GM12873 (cell line): ENCODE results near the gene NT5C1A.

Source experiments
- CTCF ChIP-seq: IDR thresholded peaks from 2 replicates; pipeline ENCODE4 v1.5.1; 2012; ENCODE audit warnings: low read depth, mild to moderate bottlenecking, moderate library complexity, low read length, control low read depth; ENCODE audit not compliant: insufficient read depth; ENCODE audit errors: missing control alignments

Gene NT5C1A

DNA sequence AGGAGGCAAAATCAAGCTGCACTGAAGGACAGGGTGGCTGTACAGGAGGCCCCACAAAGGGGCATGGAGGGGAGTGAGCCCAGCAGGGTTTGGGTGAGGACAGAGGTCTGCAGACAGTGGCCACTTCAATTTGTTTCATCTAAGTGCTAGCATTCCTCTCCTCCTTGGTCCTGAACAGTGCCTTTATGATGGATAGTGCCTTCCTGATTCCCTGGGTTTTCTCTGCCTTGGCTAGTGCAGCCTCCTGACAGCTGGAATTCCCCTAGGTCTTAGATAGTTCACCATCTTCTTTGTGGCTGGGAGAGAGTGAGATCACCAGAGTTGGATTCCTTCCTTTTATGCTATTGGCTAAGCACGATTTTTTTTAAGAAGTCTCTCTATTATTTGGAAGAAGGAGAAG lies 23.1 kb upstream of the NT5C1A start:
- TF ChIP-seq CTCF = no peak

DNA sequence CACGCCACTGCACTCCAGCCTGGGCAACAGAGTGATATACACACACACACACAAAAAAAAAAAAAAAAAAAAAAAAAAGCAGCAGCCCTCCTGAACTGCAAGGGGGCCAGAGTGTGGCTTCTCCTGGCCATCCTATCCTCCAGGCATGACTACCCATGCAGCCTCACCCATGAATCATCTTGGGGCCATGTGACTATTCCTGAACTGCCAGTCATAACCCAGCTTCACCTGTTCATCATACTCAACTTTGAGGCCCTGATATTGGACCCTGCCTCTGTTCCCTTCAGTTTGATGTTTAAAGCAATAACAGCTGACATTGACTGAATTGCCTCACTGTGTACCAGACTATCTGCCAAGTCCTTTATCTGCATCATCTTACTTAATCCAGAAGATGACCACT lies 22.1 kb upstream of the NT5C1A start:
- TF ChIP-seq CTCF = no peak

- TF ChIP-seq CTCF = no peak
Measured at GRCh38 chr1:39692152-39693074, 20.5 kb upstream of the NT5C1A start.

- no peak for TF ChIP-seq CTCF
Measured at GRCh38 chr1:39691383-39692151, 19.7 kb upstream of the NT5C1A start, which contains the start of gene HPCAL4. TSS of gene HPCAL4 (minus strand) at chr1:39691433. CDS start at chr1:39684603, 6,830 bp downstream.

DNA sequence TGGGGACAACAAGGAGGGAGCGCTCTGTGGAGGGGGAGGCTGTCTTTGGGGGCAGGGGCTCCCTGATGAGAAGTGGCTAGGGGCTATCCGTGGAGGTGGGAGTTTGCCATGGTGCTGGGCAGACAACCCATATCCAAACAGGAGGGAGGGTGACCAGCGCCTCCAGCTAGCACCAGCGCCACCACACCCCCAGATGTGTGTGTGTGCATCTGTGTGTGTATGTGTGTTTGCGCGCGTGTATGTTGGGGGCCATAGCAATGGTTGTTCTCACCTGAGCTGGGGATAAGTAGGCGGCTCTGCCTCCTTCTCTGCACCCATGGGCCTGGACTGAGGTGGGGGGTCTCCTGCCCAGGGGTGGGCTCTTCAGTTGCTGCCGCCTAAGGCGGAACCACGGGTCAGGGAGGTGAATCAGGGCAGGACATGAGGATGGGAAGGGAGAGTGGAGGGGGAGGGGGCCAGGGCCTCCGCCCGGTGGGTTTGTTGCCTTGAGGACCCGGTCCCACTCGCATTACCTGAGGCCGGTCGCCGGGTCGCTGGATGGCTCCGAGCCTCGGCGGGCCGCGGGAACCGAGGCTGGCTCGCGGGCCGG lies 19.0 kb upstream of the NT5C1A start:
- TF ChIP-seq CTCF = no peak

GRCh38 chr1:39690225-39690624 lies 18.3 kb upstream of the NT5C1A start:
- TF ChIP-seq CTCF = no peak

GRCh38 chr1:39689635-39690034 lies 17.7 kb upstream of the NT5C1A start:
- TF ChIP-seq CTCF = no peak
